PC-3 (cell line): ENCODE data around the gene CENPO. TPM values are rescaled to one million over a fixed set of nuclear protein-coding genes. Genes with fewer than 3 reads are reported as not detected.

Source experiments
- ATAC-seq: fragments of 200-7000 bp; cut with Tn5 transposase; 2 replicates; pipeline ENCODE4 v1.9.1; 2020; ENCODE audit warnings: mild to moderate bottlenecking, moderate library complexity
- BruUV-seq: library from RNA; stranded (reverse); fragments of 400-500 nt; replicated peaks from 2 replicates; lab custom pipeline; 2021; lab: Mats Ljungman, UMichigan
- CTCF ChIA-PET: fragments of 300-600 bp; sonication (Branson Sonifier 250); formaldehyde crosslinking; loops from one replicate; lab custom pipeline; 2022; ENCODE audit warnings: antibody characterized with exemption; lab: Charles Lee
- POLR2A ChIA-PET: fragments of 300-600 bp; sonication (Branson Sonifier 250); formaldehyde crosslinking; loops from one replicate; lab custom pipeline; 2022; ENCODE audit warnings: antibody characterized with exemption; ENCODE audit not compliant: unreplicated experiment; lab: Charles Lee
- DNase-seq: peaks from one replicate; pipeline ENCODE4 v3.0.0-alpha.2; 2015
- H2AFZ ChIP-seq: fragments of 300-600 bp; sonication (generic); 2 replicates; pipeline ENCODE4 v1.6.0; 2016; ENCODE audit warnings: antibody characterized with exemption, low read length
- H3F3A ChIP-seq: fragments of 300-600 bp; sonication (generic); one replicate; pipeline ENCODE4 v1.6.0; 2017; ENCODE audit warnings: antibody characterized with exemption, low read length, control low read depth, mild to moderate bottlenecking; ENCODE audit not compliant: unreplicated experiment
- H3K27ac ChIP-seq: fragments of 300-600 bp; sonication (generic); 2 replicates; pipeline ENCODE4 v1.5.1; 2016; ENCODE audit warnings: mild to moderate bottlenecking, low read length
- H3K27me3 ChIP-seq: fragments of 300-600 bp; sonication (generic); 2 replicates; pipeline ENCODE4 v1.6.1; 2016; ENCODE audit warnings: low read length, mixed read lengths
- H3K36me3 ChIP-seq: fragments of 300-600 bp; sonication (generic); 2 replicates; pipeline ENCODE4 v1.6.1; 2016; ENCODE audit warnings: low read depth, mixed run types, low read length, mixed read lengths
- H3K4me1 ChIP-seq: fragments of 300-600 bp; sonication (generic); 2 replicates; pipeline ENCODE4 v1.5.1; 2016; ENCODE audit warnings: low read length; ENCODE audit not compliant: insufficient read depth
- H3K4me2 ChIP-seq: fragments of 300-600 bp; sonication (generic); 2 replicates; pipeline ENCODE4 v1.6.0; 2016; ENCODE audit warnings: low read length
- H3K4me3 ChIP-seq: fragments of 300-600 bp; sonication (generic); 2 replicates; pipeline ENCODE4 v1.5.1; 2016; ENCODE audit warnings: mild to moderate bottlenecking, low read length, mixed read lengths
- H3K79me2 ChIP-seq: fragments of 300-600 bp; sonication (generic); 2 replicates; pipeline ENCODE4 v1.6.1; 2017; ENCODE audit warnings: low read length, mixed read lengths
- H3K9ac ChIP-seq: fragments of 300-600 bp; sonication (generic); 2 replicates; pipeline ENCODE4 v1.6.0; 2016; ENCODE audit warnings: mild to moderate bottlenecking, low read length
- H3K9me2 ChIP-seq: fragments of 300-600 bp; sonication (generic); replicated peaks from 2 replicates; pipeline ENCODE4 v1.6.1; 2016; ENCODE audit warnings: mixed run types, low read length, mixed read lengths
- H3K9me3 ChIP-seq: fragments of 300-600 bp; sonication (generic); 2 replicates; pipeline ENCODE4 v1.6.1; 2016; ENCODE audit warnings: low read length, mixed read lengths
- H4K20me1 ChIP-seq: fragments of 300-600 bp; sonication (generic); 2 replicates; pipeline ENCODE4 v1.6.1; 2016; ENCODE audit warnings: low read length, mixed read lengths
- EZH2 ChIP-seq: fragments of 300-600 bp; sonication (generic); IDR thresholded peaks from one replicate; pipeline ENCODE4 v1.6.1; 2017; ENCODE audit warnings: antibody characterized with exemption, mild to moderate bottlenecking, low read length; ENCODE audit not compliant: unreplicated experiment
- EZH2phosphoT487 ChIP-seq: fragments of 300-600 bp; sonication (generic); IDR thresholded peaks from 2 replicates; pipeline ENCODE4 v1.6.1; 2018; ENCODE audit warnings: mild to moderate bottlenecking, antibody characterized with exemption, low read length, borderline replicate concordance
- intact Hi-C: fragments of 100-400 bp; cut with micrococcal nuclease; formaldehyde crosslinking; loops from 2 replicates; pipeline ENCODE4 v1.9.0; 2023
- total RNA-seq: library from RNA; depleted of rRNA; stranded (reverse); fragments of >200 nt; gene quantifications from 2 replicates; pipeline ENCODE4 v1.2.3, GENCODE V29; 2014
- TF ChIP-seq, protein P1 (sequence below): fragments of 300-600 bp; sonication (generic); conservative IDR thresholded peaks from 2 replicates; pipeline ENCODE4 v1.5.1; 2017; ENCODE audit warnings: antibody characterized with exemption, low read depth, mild to moderate bottlenecking, low read length

The CENPO gene
- total RNA-seq, 1 experiment from 2014 or later: 41.4 TPM

DNA sequence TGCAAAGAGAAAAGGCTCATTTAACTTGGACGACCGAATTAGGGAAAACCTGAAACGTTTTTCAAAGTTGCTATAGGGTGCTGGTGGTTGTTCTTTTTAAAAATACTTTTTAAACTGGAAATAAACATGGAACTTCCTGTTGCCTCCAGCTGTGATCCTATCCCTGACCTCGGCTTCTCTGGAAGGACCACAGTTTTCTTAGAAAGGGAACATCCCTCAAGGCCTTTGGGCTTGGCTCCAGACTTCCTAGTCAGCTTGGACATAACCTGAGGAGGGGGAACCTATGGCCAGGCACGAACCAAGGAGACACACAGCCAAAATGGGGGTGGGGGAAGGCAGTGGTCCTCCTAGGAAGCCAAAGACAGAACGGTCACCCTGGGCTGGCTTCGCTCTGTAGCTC is 57.7 kb downstream of the CENPO start:
- no peaks in the 10 kb centered on the region for H3K9me2 ChIP-seq
- intact Hi-C loops: no loop called here
- H3K36me3 ChIP-seq: 0 out of 2 replicates have a peak, but pooled peaks cover 2% of the 10 kb centered on the region
- no peak overlapping the region for H3K4me3 ChIP-seq
- ATAC-seq (no peak), DNase-seq (no peak)
- H3K9ac ChIP-seq: no peak overlapping the region
- H3K9me3 ChIP-seq: no peaks in the 10 kb centered on the region
- no peak for TF ChIP-seq EZH2
- TF ChIP-seq EZH2phosphoT487: no peak
- TF ChIP-seq, protein P1, sequence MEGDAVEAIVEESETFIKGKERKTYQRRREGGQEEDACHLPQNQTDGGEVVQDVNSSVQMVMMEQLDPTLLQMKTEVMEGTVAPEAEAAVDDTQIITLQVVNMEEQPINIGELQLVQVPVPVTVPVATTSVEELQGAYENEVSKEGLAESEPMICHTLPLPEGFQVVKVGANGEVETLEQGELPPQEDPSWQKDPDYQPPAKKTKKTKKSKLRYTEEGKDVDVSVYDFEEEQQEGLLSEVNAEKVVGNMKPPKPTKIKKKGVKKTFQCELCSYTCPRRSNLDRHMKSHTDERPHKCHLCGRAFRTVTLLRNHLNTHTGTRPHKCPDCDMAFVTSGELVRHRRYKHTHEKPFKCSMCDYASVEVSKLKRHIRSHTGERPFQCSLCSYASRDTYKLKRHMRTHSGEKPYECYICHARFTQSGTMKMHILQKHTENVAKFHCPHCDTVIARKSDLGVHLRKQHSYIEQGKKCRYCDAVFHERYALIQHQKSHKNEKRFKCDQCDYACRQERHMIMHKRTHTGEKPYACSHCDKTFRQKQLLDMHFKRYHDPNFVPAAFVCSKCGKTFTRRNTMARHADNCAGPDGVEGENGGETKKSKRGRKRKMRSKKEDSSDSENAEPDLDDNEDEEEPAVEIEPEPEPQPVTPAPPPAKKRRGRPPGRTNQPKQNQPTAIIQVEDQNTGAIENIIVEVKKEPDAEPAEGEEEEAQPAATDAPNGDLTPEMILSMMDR: no peak
- ChIA-PET POLR2A (no interaction called here), CTCF (no interaction called here)
- no peaks in the 10 kb centered on the region for H3K79me2 ChIP-seq
- no peaks in the 10 kb centered on the region for H4K20me1 ChIP-seq
- no peak overlapping the region for H2AFZ ChIP-seq
- no peaks in the 10 kb centered on the region for H3K4me1 ChIP-seq
- no peak overlapping the region for H3K27ac ChIP-seq
- H3F3A ChIP-seq: no peaks in the 10 kb centered on the region
- no peaks in the 10 kb centered on the region for H3K27me3 ChIP-seq
- no TSS peak for BruUV-seq
- no peak overlapping the region for H3K4me2 ChIP-seq

DNA sequence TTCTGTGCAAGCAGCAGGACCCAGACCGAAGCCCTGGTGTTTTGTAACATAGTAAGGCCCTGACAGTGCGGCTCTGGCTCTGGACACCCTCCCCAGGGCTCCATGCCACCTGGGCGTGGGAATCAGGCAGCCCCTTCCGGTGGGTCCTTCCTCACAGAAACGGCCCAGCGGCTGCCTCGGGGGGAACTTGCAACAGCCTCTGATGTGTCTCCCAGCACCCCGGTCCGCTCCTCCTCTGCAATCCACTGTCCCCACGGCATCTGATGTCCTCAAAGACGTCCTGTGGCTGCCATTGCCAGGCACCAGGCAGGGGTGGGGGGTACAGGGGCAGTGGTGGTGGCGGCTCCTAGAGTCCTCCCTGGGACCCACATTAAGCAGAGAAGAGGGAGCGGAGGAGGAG is 58.8 kb downstream of the CENPO start:
- Histone ChIP-seq H3K79me2 (no peaks in the 10 kb centered on the region), H3K9me2 (no peaks in the 10 kb centered on the region), H4K20me1 (no peaks in the 10 kb centered on the region), H2AFZ (no peak overlapping the region), H3K4me1 (no peaks in the 10 kb centered on the region), H3K27me3 (no peaks in the 10 kb centered on the region), H3F3A (no peaks in the 10 kb centered on the region), H3K9ac (no peak overlapping the region), H3K4me2 (no peak overlapping the region), H3K4me3 (no peak overlapping the region), H3K9me3 (no peaks in the 10 kb centered on the region), H3K36me3 (0 out of 2 replicates have a peak, but pooled peaks cover 2% of the 10 kb centered on the region), H3K27ac (no peak overlapping the region)
- no peak for ATAC-seq
- no TSS peak for BruUV-seq
- intact Hi-C loops: no loop called here
- DNase-seq: no peak
- POLR2A ChIA-PET: no interaction called here
- TF ChIP-seq EZH2phosphoT487 (no peak), EZH2 (no peak)
- TF ChIP-seq, protein P1: no peak
- CTCF ChIA-PET: no interaction called here

DNA sequence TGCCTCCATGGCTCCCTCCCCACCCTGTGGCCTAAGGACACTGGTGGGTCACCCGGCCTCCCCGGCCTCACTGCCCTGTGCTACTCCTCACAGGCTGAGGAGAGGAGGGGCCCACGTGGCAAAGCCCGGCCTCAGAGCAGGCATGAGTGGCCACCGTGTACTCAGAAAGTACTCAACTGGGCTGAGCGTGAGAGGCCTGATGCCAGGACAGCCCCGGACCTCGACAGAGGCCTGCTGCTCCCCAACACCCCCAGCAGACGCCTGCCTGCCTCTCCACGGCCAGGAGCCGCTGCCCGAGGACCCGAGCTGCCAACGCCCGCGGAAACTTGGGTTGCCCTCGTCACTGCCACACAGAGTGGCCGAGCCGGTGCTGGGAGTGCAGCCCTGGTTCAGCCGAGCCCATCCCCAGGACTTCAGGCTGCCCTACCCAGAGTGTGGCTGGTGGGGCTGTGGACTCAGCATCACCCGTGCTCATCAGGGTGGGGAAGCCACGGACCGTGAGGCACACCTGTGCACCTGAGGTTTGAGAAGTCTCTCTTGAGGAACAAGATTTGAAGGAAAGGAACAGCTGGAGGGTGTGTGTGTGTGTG is 59.3 kb downstream of the CENPO start:
- POLR2A ChIA-PET: no interaction called here
- CTCF ChIA-PET: no interaction called here
- no peaks in the 10 kb centered on the region for H3K4me1 ChIP-seq
- intact Hi-C loops: no loop called here
- H3K27me3 ChIP-seq: no peaks in the 10 kb centered on the region
- no peaks in the 10 kb centered on the region for H4K20me1 ChIP-seq
- H3F3A ChIP-seq: no peaks in the 10 kb centered on the region
- no peaks in the 10 kb centered on the region for H3K79me2 ChIP-seq
- H3K36me3 ChIP-seq: 0 out of 2 replicates have a peak, but pooled peaks cover 2% of the 10 kb centered on the region
- no peaks in the 10 kb centered on the region for H3K9me3 ChIP-seq
- no peak overlapping the region for H3K4me3 ChIP-seq
- no peak for DNase-seq
- H3K9ac ChIP-seq: no peak overlapping the region
- no peak overlapping the region for H3K4me2 ChIP-seq
- TF ChIP-seq EZH2: no peak
- TF ChIP-seq EZH2phosphoT487: no peak
- TF ChIP-seq, protein P1: no peak
- H3K9me2 ChIP-seq: no peaks in the 10 kb centered on the region
- H3K27ac ChIP-seq: no peak overlapping the region
- H2AFZ ChIP-seq: no peak overlapping the region
- ATAC-seq: no peak
- no TSS peak for BruUV-seq
